Activated CD4-positive, alpha-beta T cell treated with anti-CD3 and anti-CD28 coated beads for 24 hours (primary cell): ENCODE data around the gene SLC16A8.
A peak's percentile ranks its signal among the peaks of the same experiment; 100 is the strongest.

ENCODE experiments used
- DNase-seq, 2 donors: peaks; one replicate each; pipeline ENCODE4 v3.0.0-alpha.2; 2020; ENCODE audit warnings: low read depth in 2 of 2

Gene SLC16A8

DNA sequence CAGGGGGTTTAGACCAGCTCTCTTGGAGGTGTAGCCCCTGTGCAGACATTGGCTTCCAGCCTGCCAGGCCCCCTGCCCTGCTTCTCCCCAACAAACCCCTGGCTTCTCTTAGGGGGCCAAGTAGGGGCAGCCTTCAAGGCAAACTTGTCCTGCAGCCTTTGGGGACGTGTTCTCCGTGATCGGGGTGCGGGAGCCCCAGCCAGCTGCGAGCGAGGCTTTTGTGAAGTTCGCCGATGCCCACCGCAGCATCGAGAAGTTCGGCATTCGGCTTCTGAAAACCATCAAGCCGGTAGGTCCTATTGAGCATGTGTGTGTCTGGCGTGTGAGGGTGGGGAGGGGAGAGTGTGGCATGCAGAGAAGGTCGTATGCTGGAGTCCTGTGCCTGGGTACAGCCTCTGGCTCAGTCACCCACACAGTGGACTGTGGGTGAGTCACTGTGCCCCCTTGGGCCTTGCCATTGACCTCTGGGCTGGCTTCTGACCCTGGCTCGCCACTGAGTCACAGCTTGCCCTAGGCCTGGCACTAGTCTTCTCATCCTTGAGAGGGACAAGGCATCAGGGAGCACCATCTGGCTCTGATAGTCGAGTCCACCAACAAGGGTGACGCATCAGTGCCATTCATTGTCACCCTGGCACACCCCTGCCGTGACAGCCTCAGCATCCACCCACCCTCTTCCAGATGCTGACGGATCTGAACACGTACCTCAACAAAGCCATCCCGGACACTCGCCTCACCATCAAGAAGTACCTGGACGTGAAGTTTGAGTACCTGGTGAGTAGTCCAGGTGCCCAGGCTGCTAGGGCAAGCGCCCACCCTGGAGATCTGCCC, 11.4 kb downstream of the SLC16A8 start:
- no peak for DNase-seq

DNA sequence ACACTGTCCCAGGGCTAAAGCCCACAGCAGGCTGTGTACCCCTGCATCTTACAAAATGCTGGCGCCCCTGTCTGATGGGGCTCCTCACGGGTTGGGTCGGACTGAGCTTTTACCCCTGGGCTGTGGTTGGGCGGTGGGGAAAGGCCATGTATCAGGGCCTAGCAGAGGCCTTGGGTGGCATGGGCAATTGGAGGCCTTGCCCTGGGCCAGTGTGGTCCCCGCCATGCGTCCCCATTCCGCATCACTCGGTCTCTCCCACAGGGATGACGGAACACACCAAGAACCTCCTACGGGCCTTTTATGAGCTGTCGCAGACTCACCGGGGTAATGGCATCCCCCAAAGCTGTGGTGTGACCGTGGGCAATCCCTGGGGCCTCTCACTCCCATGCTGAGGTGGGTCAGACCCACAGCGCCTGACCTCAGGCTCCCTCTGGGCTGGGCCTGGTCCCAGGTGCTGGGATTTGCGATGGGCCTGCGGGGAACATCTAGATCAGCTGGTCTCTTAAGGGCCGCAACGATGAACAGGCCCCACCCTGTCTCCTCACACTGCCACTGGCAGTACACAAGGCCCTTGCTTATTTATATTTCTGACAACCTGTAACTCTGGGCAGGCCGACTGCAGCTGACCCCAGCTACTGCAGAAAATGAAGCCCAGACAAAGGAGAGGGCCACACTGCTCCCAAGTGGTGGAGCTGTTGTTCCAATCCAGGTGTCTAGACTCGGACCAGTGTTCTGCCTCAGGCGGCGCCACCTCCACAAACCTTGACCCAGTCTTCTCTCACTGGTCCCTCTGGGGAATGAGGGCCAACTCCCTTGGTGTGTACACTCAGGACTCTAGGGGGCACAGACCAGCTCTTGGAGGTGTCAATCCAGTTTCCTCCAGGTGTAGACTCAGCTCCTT, 12.3 kb downstream of the SLC16A8 start:
- DNase-seq = no peak

DNA sequence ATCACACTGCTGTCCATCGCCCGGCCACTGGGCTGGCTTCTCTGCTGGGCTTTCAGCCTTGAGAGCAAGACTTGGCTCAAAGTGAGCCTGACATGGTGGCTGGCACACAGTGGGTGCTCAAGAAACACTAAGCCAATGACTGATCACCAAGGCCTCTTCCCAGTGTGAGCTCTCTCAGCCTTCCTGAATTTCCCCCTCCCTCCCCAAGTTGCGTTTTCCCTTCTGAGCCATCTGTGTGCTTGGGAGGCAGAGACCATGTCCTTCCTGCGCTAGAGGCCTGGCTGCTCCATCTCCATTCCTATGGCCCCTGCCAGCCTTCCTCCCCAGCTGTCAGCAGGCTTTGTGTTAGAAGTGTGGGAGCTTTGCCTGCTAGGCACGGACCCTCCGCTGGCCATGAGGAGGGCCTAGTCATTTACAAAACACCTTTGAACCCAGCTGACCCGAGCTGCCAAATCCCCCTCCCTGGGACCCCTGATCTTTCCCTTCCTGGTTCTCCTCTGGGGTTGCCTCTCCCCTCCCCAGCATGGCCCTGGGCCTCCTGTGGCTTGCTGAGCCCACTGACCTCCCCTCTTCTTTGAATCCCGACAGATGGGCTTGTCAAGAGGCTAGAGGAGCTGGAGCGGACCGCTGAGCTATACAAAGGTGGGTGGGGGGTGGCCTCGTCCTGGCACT, 13.6 kb downstream of the SLC16A8 start:
- no peak for DNase-seq

DNA sequence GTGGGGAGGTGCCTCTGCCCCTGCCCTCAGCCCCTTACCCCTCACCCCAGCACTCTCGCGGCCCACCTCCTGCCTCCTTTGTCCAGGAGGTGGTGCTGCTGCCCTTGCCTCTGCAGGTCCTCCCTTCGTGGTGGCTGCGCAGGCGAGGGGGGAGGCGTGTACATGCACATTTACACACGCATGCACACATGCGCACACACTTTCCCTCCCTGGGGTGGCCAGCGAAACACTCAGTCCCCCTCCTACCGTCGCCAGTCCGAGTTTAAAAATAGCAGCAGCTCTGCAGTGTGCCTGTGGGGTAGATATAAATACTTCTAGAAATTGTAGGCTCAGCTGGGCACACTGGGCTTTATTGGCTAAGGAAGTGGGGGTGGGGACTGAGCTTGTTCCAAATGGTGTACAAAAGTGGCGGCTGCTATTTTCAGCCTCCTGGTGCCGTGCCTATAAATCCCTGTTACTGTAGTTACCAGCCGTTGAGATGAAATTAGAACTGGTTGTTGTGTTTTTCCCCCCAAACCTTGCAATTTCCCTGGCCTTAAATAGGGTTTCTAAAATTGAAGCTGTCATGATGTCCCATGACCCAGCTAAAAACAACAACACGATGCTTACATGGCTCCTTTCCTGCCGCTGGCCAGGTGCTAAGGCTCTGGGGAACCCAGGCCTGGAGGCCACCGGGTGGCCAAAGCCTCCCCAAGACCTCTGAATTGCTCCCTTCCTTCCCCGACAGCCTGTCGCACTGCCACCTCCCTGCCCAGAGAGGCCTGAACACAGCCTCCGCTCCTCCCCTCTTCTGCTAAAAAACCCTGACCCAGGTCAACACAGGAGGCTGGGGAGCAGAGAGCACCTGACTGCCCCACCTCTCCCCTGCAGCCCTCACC, 14.4 kb downstream of the SLC16A8 start:
- no peak for DNase-seq

DNA sequence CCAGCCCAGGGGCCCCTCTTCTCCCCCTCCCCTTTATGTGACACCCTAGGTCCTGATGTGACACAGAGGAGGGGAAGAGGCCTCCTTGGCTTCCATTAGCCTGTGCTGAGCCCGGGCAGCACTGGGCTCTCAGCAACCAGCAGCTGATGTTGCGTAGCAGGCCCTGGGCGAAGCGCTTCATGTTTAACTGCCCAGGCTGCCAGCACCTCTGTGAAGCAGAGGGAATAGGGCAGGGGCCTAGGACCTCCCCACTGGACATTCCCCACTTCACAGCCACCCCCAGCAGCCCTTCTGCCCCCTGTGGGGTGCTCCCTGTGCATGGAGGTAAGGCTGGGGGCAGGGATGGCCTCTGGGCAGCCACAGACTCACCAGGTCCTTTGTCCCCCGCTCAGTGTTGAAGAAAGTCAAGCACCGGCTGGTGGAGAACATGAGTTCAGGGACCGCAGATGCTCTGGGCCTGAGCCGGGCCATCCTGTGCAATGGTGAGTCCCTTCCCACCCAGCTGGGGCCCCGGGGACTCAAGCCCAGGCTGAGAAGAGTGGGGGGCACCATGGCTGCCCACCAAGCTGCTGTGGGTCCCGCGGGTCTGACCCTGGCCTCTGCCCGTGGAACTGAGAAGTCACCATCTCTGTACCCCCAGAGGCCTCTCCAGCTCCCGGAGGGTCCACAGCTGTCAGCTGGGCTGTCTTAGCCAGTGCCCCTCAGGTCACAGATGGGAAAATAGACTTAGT, 15.2 kb downstream of the SLC16A8 start:
- no peak for DNase-seq

DNA sequence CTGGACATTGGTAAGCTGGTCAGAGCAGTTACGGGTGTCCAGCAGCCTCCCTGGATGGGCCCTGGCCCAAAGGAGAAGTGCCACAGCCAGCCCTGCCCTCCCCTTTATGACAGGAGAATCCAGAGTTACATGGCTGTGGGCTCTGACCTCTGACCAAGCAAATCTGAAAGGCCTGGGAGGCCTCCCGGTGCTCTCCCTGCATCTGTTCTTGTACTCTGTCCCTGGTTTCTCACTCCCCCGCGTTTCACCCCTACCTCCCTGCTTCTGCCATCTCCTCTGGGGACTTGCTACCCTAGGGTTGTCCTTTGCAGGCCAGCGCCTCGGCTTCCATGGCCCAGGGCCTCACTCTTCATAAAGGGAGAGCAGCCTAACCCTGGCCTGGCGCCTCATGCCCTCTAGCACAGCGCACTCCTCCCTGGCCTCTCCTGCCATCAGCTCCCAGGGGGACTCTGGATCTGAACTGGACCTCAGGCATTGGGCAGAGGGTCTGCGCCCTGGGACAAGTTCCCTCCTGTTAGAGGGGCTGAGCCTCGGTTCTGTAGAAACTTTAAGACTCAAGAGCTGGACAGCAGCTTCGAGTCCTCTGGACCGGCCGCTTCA, 16.1 kb downstream of the SLC16A8 start:
- DNase-seq = no peak

DNA sequence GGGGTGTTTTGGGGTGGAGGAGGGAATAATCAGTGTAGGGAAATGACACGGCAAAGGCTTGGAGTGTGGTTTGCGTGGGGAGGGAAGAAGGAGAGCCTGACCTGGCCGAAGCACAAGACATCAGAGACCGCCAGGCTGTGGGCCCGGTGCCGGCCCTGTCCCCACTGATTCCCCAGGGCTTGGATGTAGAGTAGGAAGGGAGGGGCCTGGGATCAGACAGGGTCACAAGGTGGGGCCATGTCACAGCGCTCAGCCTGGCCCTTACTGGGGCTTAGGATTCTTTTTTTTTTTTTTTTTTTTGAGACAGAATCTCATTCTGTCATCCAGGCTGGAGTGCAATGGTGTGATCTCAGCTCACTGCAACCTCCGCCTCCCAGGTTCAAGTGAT, 17.0 kb downstream of the SLC16A8 start:
- DNase-seq = no peak

DNA sequence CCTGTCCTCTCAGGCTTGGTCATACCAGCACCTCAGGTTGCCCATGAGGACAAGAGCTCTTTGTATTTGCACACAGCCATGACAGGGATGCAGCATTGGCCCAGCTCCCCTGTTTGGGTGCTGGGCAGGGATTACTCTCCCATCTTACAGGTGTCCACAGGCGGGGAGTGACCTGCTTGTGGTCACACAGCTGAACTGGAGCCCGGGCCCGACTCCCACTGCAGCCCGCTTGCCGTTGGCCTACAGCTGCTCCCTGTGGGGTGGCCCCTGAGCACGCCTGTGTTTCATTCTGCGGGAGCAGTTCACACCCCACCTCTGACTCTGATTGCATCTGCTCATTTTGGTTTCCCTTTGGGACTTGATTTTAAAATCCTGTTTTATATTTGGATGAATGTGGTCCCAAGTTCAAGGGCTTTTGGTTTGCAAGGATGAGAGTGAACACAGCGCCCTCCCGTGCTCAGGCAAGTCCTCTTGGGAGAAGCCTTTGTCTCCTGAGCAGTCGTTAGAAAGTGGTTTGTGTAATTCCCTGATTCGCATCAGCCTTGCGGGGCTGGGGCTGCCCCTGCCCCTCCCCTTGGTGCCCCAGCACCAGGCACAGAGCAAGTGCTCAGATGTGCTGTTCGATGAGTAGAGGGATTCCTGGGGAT, 17.5 kb downstream of the SLC16A8 start:
- no peak for DNase-seq

DNA sequence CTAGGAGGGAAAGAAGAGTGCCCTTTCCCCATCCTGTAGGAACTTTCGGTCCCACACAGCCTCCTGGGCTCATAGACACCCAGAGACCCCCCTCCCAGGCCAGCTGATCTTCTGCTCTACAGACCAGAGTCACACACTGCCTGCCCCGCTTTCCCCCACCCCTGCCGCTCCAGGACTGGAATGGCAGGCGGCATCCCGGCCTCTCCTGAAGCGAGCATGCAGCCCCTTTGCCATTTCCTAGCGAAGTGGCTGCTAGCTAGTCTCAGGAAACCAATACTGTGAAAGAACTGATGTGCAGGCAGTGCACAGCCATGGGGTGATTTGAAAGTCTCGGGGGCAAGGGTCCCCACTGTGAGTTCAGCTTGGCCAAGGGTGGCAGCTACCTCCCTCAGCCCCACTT, 18.4 kb downstream of the SLC16A8 start:
- no peak for DNase-seq

DNA sequence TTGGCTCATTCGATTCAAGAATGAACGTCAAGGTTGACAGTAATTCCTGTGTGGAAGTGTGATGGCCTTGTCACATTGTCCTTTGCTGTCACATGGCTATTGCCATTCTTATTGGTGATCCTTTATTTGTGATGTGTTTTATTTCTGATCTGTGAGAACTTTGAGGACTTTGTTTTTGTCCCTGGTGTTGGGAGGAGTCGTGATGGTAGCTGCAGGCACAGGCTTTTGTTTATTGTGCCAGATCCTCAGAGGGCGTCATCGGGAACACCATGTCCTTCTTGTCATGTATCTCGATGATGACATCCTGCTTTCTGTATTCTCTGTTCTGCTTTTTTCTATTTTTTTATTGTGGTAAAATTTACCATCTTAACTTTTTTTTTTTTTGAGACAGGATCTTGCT, 21.2 kb downstream of the SLC16A8 start:
- no peak for DNase-seq

DNA sequence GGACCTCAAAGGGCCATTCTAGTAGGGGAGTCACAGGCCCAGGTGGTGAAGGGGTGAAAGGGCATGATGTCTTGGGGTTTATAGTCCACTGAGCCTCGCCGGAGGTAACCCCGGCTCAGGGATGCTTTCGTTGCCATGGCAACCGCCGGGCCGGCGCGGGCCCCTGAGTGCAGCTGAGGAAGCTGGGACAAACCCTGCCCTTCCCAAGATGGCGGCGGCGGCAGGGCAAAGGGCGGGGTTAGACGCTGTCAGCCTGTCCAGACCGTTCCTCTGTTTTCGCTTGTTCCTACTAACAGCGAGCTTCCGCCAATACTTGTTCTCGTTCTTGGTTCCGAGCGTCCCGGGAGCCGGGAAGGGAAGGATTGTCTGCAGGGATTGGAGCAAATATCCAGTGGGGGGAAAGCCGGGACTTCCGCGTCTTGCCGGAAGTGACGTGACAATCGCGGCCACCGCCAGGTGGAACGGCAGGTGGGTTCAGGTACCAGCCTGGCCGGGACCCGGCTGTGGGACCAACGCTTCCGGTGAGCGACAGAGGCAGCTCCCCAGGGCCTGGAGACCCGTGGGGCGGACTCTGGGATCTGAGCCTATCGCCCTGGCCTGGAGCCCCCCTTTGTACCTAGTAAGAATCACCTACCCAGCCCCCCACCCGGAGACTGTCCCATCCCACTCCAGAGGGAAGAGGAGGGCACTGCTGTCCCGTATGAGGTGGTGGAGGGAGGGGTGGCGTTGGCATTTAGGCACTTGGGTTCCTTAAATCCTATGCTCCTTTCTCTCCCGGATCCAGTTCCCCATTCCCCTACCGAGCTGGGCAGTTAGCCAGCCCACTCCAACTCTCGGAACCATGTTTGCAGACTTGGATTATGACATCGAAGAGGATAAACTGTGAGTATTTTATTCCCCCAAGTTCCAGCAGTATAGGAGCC, 26.8 kb downstream of the SLC16A8 start, which contains the start of gene PICK1:
Gene PICK1 (plus strand): TSS at position 436 of the 923 bp plus-strand sequence. CDS start 406 bp downstream, at position 842.
- peak; percentile 57 to 73 for DNase-seq

DNA sequence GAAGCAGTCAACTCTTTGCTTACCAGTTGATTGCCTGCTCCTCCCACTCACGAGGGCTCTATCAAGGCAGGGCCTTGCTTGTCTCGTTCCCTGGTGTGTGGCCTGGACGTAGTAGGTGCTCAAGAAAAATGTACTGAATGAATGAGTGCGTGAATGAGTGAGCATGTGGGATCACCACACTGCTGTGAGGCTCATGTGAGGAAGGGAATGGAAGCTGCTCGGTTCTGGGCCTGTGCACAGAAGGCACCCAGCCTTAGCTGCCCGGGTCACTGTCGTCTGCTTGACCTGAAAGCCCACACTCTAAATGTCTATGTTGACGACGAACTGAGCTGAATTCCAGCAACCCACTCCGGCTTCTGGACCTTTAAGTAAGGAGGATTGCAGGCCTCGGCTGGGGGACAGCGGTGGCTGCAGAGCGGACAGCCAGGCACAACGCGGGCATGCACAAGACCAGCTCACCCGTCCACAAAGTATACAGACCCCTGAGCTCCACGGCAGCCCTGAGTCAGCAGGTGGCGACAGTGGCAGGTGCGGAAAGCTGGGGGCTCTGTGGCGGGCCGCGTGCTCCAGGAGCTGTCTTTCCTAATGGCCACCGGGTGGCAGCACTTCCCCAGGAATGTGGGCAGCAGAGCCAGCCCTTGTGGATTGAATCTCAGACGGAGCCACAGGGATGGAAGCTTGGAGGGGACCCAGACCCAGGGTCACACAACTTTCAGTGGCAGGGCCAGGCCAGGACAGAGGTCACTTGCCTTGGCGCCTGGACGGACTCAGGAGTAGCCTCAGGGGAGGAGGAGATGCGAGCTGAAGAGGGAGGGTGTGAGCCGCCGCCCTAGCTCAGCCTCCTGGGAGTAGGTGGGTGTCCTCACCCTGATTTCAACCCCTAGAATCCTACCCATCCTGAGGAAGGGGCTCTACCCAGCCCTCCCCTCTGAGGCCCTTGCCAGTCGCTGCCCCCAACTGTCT, 31.8 kb downstream of the SLC16A8 start:
- DNase-seq = peak; percentile 64 to 65

DNA sequence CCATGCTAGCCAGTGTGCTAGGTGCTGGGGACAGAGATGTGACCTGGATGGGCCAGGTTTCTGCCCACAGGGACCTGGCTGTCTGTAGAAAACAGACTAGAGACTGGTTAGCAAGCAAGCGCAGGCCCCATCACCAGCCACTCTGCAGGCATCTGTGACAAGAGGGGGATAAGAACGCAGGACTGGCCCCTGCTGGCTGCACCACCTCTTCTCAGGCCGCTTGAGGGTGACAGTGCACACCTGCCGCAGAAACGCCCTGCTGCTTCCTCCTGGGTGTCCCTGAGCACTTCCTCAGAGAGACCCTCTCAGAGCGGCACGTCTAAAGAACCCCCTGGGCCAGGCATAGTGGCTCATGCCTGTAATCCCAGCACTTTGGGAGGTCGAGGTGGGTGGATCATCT, 32.7 kb downstream of the SLC16A8 start:
- no peak for DNase-seq

DNA sequence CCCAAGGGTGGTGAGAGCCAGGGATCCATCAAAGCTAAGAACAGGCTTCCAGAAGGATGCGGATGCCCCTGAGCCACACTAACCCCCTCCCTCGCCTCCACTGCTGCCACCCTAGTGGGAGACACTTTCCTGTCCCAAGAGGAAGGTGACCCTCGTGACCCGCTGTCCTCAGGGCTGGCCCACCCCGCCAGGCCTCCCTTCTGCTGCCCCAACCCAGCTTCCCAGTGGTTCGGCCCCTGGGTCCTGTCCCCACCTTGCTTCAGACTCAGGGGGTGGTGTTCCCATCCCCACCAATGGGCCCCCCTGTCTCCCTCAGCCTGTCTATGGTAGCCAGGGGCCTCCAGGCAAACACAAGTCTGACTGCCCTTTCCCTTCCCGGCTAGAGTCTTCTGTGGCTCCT, 33.3 kb downstream of the SLC16A8 start:
- DNase-seq = no peak

DNA sequence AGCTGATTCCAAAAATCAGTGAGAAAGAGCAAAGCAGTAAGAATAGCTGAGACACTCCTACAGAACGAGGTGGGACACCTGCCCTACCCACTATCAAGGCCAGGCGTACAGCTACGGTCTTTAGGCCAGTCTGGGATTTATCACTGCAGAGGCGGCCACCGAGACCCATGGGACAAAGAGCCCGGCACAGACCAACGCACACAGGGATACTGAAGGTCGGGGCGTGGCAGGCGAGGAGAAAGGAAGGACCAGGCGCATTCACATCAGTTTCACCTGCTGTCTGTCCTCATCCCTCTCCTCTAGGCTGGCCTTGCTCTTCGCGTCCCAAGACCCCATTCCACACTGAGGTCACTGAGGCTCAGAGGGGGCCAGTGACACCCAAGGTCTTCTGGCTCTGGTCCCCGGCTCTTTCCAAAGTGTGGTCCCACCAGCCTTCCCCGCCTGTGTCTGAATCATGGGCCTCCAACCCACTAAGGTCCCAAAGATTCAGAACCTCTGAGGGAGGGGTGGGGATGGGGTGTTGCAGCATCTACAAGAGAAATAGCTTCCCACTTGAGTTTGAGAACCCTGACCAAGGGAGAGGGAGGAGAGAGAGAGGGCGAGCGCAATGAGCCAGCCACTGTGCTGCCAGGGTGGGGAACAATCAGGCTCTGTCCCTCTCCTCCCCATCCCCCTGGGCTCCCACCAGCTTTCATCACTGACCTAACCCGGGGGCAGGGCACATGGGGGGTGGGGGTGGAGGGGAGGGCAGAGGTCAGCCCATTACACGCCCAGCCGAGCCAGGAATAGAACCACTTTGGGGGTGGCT, 34.0 kb downstream of the SLC16A8 start:
- DNase-seq = no peak

DNA sequence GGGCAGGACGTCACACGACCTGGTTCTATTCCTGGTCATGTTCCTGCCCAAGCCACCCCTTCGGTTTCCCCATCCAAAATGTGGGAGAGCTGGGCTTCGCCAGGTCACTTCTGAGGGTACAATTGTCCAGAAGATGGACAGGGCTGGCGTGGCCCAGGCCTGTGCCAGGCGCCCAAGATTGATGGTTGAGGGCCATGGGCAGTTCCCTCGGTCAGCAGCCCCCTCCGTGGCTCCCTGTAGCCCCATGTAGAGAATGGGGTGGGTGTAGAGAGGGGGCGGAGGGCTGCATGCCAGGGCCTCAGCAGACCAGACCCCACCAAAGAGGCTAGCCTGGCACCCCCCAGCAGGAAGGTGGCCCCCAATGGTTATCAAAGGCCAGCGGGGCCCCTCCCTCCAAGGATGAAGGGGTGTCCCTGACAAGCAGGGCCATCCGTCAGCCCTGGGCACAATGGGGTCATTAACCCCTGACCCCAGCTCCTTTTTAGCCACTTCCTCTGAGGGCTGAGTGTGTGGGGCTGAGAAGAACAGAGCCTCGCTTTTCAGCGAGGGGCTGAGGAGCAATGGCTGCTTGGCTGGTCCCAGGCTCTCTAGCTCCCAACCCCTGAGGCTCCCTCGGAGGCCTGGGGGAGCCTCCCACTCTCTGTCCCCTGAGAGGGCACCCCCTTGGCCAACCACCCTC, 37.8 kb downstream of the SLC16A8 start:
- DNase-seq = no peak
